H9 (cell line): ENCODE data around the gene KLHL41. TPM values are rescaled to one million over a fixed set of nuclear protein-coding genes. Genes with fewer than 3 reads are reported as not detected.

Source experiments
- DNase-seq: peaks from one replicate; pipeline ENCODE4 v3.0.0-alpha.2; 2017
- H2AFZ ChIP-seq: one replicate; pipeline ENCODE4 v1.6.1; 2013; ENCODE audit warnings: mild to moderate bottlenecking, low read length, control low read depth, moderate library complexity
- H2AK5ac ChIP-seq: 2 replicates; pipeline ENCODE4 v1.6.1; 2013; ENCODE audit warnings: low read length, control low read depth, mixed read lengths; ENCODE audit not compliant: insufficient read length
- H2BK120ac ChIP-seq: one replicate; pipeline ENCODE4 v1.6.1; 2013; ENCODE audit warnings: low read depth, mild to moderate bottlenecking, low read length, control low read depth, inconsistent platforms; ENCODE audit not compliant: poor library complexity, severe bottlenecking
- H2BK12ac ChIP-seq: 2 replicates; pipeline ENCODE4 v1.6.1; 2013; ENCODE audit warnings: low read length, control low read depth, mixed read lengths, low read depth; ENCODE audit not compliant: insufficient read length
- H2BK15ac ChIP-seq: 2 replicates; pipeline ENCODE4 v1.6.1; 2013; ENCODE audit warnings: low read depth, low read length, control low read depth
- H2BK20ac ChIP-seq: one replicate; pipeline ENCODE4 v1.6.1; 2013; ENCODE audit warnings: low read depth, mild to moderate bottlenecking, low read length, control low read depth, inconsistent platforms; ENCODE audit not compliant: poor library complexity, severe bottlenecking
- H2BK5ac ChIP-seq: 2 replicates; pipeline ENCODE4 v1.6.1; 2013; ENCODE audit warnings: low read length, control low read depth, mixed read lengths; ENCODE audit not compliant: insufficient read length
- H3K14ac ChIP-seq: 2 replicates; pipeline ENCODE4 v1.6.1; 2013; ENCODE audit warnings: low read length, control low read depth; ENCODE audit not compliant: insufficient read depth
- H3K18ac ChIP-seq: 2 replicates; pipeline ENCODE4 v1.6.1; 2013; ENCODE audit warnings: low read depth, mild to moderate bottlenecking, mixed read lengths, low read length, control low read depth; ENCODE audit not compliant: insufficient read length
- H3K23ac ChIP-seq: 2 replicates; pipeline ENCODE4 v1.6.1; 2013; ENCODE audit warnings: low read length, control low read depth, mixed read lengths, low read depth; ENCODE audit not compliant: insufficient read length
- H3K23me2 ChIP-seq: 2 replicates; pipeline ENCODE4 v1.6.1; 2013; ENCODE audit warnings: low read depth, mild to moderate bottlenecking, mixed read lengths, low read length, control low read depth; ENCODE audit not compliant: insufficient read length, poor library complexity, severe bottlenecking
- H3K27ac ChIP-seq: 2 replicates; pipeline ENCODE4 v1.5.1; 2013; ENCODE audit warnings: low read length, control low read depth, mixed read lengths, low read depth; ENCODE audit not compliant: insufficient read length
- H3K27me3 ChIP-seq: 2 replicates; pipeline ENCODE4 v1.6.1; 2013; ENCODE audit warnings: low read length, control low read depth, inconsistent platforms; ENCODE audit not compliant: insufficient read depth
- H3K4ac ChIP-seq: 2 replicates; pipeline ENCODE4 v1.6.1; 2013; ENCODE audit warnings: low read depth, mild to moderate bottlenecking, control low read depth, inconsistent platforms, low read length, moderate library complexity
- H3K4me1 ChIP-seq: 2 replicates; pipeline ENCODE4 v1.6.1; 2013; ENCODE audit warnings: low read length, control low read depth, inconsistent platforms; ENCODE audit not compliant: insufficient read depth
- H3K4me2 ChIP-seq: 2 replicates; pipeline ENCODE4 v1.6.1; 2013; ENCODE audit warnings: low read length, control low read depth, mixed read lengths; ENCODE audit not compliant: insufficient read length, insufficient read depth
- H3K56ac ChIP-seq: 2 replicates; pipeline ENCODE4 v1.6.1; 2013; ENCODE audit warnings: low read depth, mild to moderate bottlenecking, mixed read lengths, low read length, control low read depth; ENCODE audit not compliant: insufficient read length
- H3K79me1 ChIP-seq: 2 replicates; pipeline ENCODE4 v1.6.1; 2013; ENCODE audit warnings: low read depth, mild to moderate bottlenecking, moderate library complexity, low read length, control low read depth, inconsistent platforms; ENCODE audit not compliant: insufficient read depth, poor library complexity, severe bottlenecking
- H3K79me2 ChIP-seq: 2 replicates; pipeline ENCODE4 v1.6.1; 2013; ENCODE audit warnings: low read length, control low read depth, inconsistent platforms; ENCODE audit not compliant: insufficient read depth
- H3K9ac ChIP-seq: 2 replicates; pipeline ENCODE4 v1.6.1; 2013; ENCODE audit warnings: low read length, control low read depth, mixed read lengths; ENCODE audit not compliant: insufficient read length; ENCODE audit errors: extremely low read depth
- H3K9me3 ChIP-seq: one replicate; pipeline ENCODE4 v1.6.1; 2013; ENCODE audit warnings: low read depth, low read length, inconsistent platforms; ENCODE audit not compliant: control insufficient read depth
- H3T11ph ChIP-seq: one replicate; pipeline ENCODE4 v1.6.1; 2013; ENCODE audit warnings: mild to moderate bottlenecking, low read length, control low read depth, inconsistent platforms
- H4K20me1 ChIP-seq: one replicate; pipeline ENCODE4 v1.6.1; 2013; ENCODE audit not compliant: control insufficient read depth, insufficient read length, insufficient read depth
- H4K5ac ChIP-seq: 2 replicates; pipeline ENCODE4 v1.6.1; 2013; ENCODE audit warnings: low read depth, mild to moderate bottlenecking, mixed read lengths, low read length, control low read depth; ENCODE audit not compliant: insufficient read length
- H4K8ac ChIP-seq: replicated peaks from 2 replicates; pipeline ENCODE4 v1.6.1; 2013; ENCODE audit warnings: low read length, control low read depth, mixed read lengths, low read depth; ENCODE audit not compliant: insufficient read length
- H4K91ac ChIP-seq: 2 replicates; pipeline ENCODE4 v1.6.1; 2013; ENCODE audit warnings: low read depth, mild to moderate bottlenecking, moderate library complexity, mixed read lengths, low read length, control low read depth; ENCODE audit not compliant: insufficient read length
- H3K27ac Mint-ChIP-seq, 3 experiments: 2 replicates in 2 of 3; 3 replicates in 1 of 3; pipeline ENCODE4 v1.8.0; 2020 to 2021; ENCODE audit warnings: mixed read lengths in 3 of 3, mild to moderate bottlenecking in 1 of 3, moderate library complexity in 1 of 3
- H3K27me3 Mint-ChIP-seq: 2 replicates; pipeline ENCODE4 v1.8.0; 2021; ENCODE audit warnings: low read depth, mild to moderate bottlenecking, moderate library complexity, mixed read lengths
- H3K36me3 Mint-ChIP-seq, 3 experiments: 2 replicates in 2 of 3; 3 replicates in 1 of 3; pipeline ENCODE4 v1.8.0; 2020 to 2021; ENCODE audit warnings: low read depth in 3 of 3, mixed read lengths in 3 of 3; ENCODE audit not compliant: insufficient read depth in 1 of 3
- H3K4me1 Mint-ChIP-seq, 2 experiments: 2 replicates each; pipeline ENCODE4 v1.8.0; 2020; ENCODE audit warnings: mixed read lengths in 2 of 2
- H3K4me3 Mint-ChIP-seq, 2 experiments: 2 replicates in 1 of 2; 3 replicates in 1 of 2; pipeline ENCODE4 v1.8.0; 2020 to 2021; ENCODE audit warnings: mild to moderate bottlenecking in 2 of 2, mixed read lengths in 2 of 2, moderate library complexity in 1 of 2
- H3K9me3 Mint-ChIP-seq, 2 experiments: 2 replicates in 1 of 2; 3 replicates in 1 of 2; pipeline ENCODE4 v1.8.0; 2020; ENCODE audit warnings: mild to moderate bottlenecking in 2 of 2, mixed read lengths in 2 of 2, moderate library complexity in 1 of 2
- WGBS: extraction: QIAGEN DNeasy Blood & Tissue Kit; methylation state at CpG from one replicate; pipeline ENCODE4 v1.1.7; 2013; ENCODE audit warnings: missing lambda C conversion rate, low lambda C conversion rate, mixed read lengths; ENCODE audit not compliant: insufficient read length; ENCODE audit errors: extremely low coverage; 5-methylcytosine and 5-hydroxymethylcytosine counted together
- long read RNA-seq: library from polyadenylated mRNA; unstranded; transcript quantifications from one replicate; pipeline ENCODE4 v2.0.0, GENCODE V29; 2020
- total RNA-seq: library from RNA; stranded (reverse); gene quantifications from 2 replicates; pipeline ENCODE4 v1.2.1, GENCODE V29; 2021
- TF ChIP-seq, protein P1 (sequence below): fragments of 200-600 bp; sonication (generic); conservative IDR thresholded peaks from 3 replicates; pipeline ENCODE4 v1.8.0; 2021; ENCODE audit warnings: antibody characterized with exemption, mild to moderate bottlenecking

Gene KLHL41
- not detected in 2 replicates for total RNA-seq
- long read RNA-seq: 0 reads

DNA sequence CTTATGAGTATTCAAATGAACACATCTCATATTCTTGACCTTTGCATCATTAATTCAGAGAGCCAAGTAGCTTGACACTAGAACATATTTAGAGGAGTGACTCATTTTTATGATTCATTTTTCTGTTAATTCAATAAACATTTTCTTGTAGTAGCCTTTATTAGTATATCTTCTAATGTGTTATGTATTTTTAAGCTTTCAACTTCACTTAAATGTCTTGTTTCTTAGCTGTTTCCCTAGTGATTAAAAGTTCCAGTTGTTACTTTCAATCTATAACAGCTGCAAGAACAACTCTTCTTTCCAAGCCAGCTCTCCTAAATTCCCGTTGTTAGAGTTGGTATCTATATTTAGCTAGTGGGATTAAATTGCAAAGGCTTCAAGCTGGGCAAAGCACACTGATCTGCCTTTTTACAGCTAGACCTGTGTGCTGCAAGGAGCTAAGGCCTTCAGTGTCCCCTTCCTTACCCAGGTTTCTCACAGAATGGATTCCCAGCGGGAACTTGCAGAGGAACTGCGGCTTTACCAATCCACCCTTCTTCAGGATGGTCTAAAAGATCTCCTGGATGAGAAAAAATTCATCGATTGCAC is at the start of gene KLHL41:
TSS of gene KLHL41 (plus strand) at position 405 of the 588 bp plus-strand sequence. CDS start at position 482, 77 bp downstream.
- no peak within 1 kb of the TSS for H3K4ac ChIP-seq
- no peaks in the 10 kb centered on the region; the same call in 1 of the 2 replicates for H3K27me3 Mint-ChIP-seq
- H3K36me3 Mint-ChIP-seq: peaks cover 0 to 11% (median 1%) of the 10 kb centered on the region in 3 experiments; a peak in 2 of 7 replicates
- H3K9ac ChIP-seq: no peak within 1 kb of the TSS
- no peak within 1 kb of the TSS for H2BK12ac ChIP-seq
- H3K23me2 ChIP-seq: no peaks in the 10 kb centered on the region
- no peak for DNase-seq
- H3K27ac Mint-ChIP-seq: no peak within 1 kb of the TSS
- H2AFZ ChIP-seq: no peak within 1 kb of the TSS
- no peak within 1 kb of the TSS for H4K91ac ChIP-seq
- no peak within 1 kb of the TSS for H3K4me3 Mint-ChIP-seq
- no peak within 1 kb of the TSS for H2BK5ac ChIP-seq
- no peak within 1 kb of the TSS for H3K23ac ChIP-seq
- H3K9me3 ChIP-seq: no peaks in the 10 kb centered on the region
- H3K79me2 ChIP-seq: no peaks in the 10 kb centered on the region
- H2BK20ac ChIP-seq: no peak within 1 kb of the TSS
- TF ChIP-seq, protein P1, sequence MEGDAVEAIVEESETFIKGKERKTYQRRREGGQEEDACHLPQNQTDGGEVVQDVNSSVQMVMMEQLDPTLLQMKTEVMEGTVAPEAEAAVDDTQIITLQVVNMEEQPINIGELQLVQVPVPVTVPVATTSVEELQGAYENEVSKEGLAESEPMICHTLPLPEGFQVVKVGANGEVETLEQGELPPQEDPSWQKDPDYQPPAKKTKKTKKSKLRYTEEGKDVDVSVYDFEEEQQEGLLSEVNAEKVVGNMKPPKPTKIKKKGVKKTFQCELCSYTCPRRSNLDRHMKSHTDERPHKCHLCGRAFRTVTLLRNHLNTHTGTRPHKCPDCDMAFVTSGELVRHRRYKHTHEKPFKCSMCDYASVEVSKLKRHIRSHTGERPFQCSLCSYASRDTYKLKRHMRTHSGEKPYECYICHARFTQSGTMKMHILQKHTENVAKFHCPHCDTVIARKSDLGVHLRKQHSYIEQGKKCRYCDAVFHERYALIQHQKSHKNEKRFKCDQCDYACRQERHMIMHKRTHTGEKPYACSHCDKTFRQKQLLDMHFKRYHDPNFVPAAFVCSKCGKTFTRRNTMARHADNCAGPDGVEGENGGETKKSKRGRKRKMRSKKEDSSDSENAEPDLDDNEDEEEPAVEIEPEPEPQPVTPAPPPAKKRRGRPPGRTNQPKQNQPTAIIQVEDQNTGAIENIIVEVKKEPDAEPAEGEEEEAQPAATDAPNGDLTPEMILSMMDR: no peak
- H2BK120ac ChIP-seq: no peak within 1 kb of the TSS
- H4K20me1 ChIP-seq: no peaks in the 10 kb centered on the region
- H3K9me3 Mint-ChIP-seq: peaks cover 5 to 11% of the 10 kb centered on the region in 2 experiments; a peak in 3 of 5 replicates
- no peak within 1 kb of the TSS for H4K5ac ChIP-seq
- peaks cover 10 to 14% of the 10 kb centered on the region in 2 experiments for H3K4me1 Mint-ChIP-seq
- H3T11ph ChIP-seq: no peak within 1 kb of the TSS
- no peaks in the 10 kb centered on the region for H3K4me1 ChIP-seq
- H2BK15ac ChIP-seq: no peak within 1 kb of the TSS
- H4K8ac ChIP-seq: no peak within 1 kb of the TSS
- no peak within 1 kb of the TSS for H3K4me2 ChIP-seq
- H3K27me3 ChIP-seq: no peaks in the 10 kb centered on the region
- no peaks in the 10 kb centered on the region for H3K79me1 ChIP-seq
- WGBS: no CpG with 5 or more reads among the region's 4 CpGs
- H2AK5ac ChIP-seq: no peak within 1 kb of the TSS
- no peak within 1 kb of the TSS for H3K18ac ChIP-seq
- no peak within 1 kb of the TSS for H3K56ac ChIP-seq
- H3K14ac ChIP-seq: no peak within 1 kb of the TSS
- H3K27ac ChIP-seq: no peak within 1 kb of the TSS
